ENCODE data around the gene ALKBH3.
A peak's percentile ranks its signal among the peaks of the same experiment; 100 is the strongest.

- no peak for TF ChIP-seq POLR2A (IDR thresholded peaks at IDR 0.05)
- TF ChIP-seq, protein P1, sequence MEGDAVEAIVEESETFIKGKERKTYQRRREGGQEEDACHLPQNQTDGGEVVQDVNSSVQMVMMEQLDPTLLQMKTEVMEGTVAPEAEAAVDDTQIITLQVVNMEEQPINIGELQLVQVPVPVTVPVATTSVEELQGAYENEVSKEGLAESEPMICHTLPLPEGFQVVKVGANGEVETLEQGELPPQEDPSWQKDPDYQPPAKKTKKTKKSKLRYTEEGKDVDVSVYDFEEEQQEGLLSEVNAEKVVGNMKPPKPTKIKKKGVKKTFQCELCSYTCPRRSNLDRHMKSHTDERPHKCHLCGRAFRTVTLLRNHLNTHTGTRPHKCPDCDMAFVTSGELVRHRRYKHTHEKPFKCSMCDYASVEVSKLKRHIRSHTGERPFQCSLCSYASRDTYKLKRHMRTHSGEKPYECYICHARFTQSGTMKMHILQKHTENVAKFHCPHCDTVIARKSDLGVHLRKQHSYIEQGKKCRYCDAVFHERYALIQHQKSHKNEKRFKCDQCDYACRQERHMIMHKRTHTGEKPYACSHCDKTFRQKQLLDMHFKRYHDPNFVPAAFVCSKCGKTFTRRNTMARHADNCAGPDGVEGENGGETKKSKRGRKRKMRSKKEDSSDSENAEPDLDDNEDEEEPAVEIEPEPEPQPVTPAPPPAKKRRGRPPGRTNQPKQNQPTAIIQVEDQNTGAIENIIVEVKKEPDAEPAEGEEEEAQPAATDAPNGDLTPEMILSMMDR (IDR thresholded peaks at IDR 0.05 in 4 of 5, conservative IDR thresholded peaks at IDR 0.05 in 1 of 5), result peak; percentile 86 to 96 (median 91)
These were observed 64.2 kb downstream of the ALKBH3 start for GRCh38 chr11:43944761-43945311.

Measured in gastrocnemius medialis (tissue), 4 donors.